HCT116 (cell line): ENCODE data around the gene COQ8B. TPM values are rescaled to one million over a fixed set of nuclear protein-coding genes. Genes with fewer than 3 reads are reported as not detected.

Experiments used
- ATAC-seq: fragments of 200-7000 bp; cut with Tn5 transposase; 2 replicates; pipeline ENCODE4 v1.9.1; 2020; ENCODE audit warnings: mild to moderate bottlenecking, moderate library complexity
- BruUV-seq: library from RNA; stranded (reverse); fragments of 400-500 nt; replicated peaks from 2 replicates; lab custom pipeline; 2021; lab: Mats Ljungman, UMichigan
- CTCF ChIA-PET: fragments of 300-600 bp; sonication (Branson Sonifier 250); formaldehyde crosslinking; loops from one replicate; lab custom pipeline; 2021; ENCODE audit warnings: antibody characterized with exemption; lab: Charles Lee
- POLR2A ChIA-PET: fragments of 300-600, 350-600 bp; sonication (Branson Sonifier 250); formaldehyde crosslinking; loops from one replicate; lab custom pipeline; 2021; ENCODE audit warnings: antibody characterized with exemption; lab: Charles Lee
- RAD21 ChIA-PET, 2 experiments: fragments of 300-600 bp; sonication (Branson Sonifier 250); formaldehyde crosslinking; loops; one replicate each; lab custom pipeline; 2023; ENCODE audit warnings: low total read pairs in 2 of 2; ENCODE audit not compliant: uncharacterized antibody in 2 of 2, unreplicated experiment in 2 of 2, low non-redundant PET in 1 of 2; lab: Charles Lee
- DNase-seq: peaks from one replicate; pipeline ENCODE4 v3.0.0-alpha.2; 2010; ENCODE audit warnings: low read depth, low spot score
- H2AFZ ChIP-seq: fragments of 200-600 bp; shearing (Covaris generic), sonication (generic); 2 replicates; pipeline ENCODE4 v1.6.1; 2017; ENCODE audit warnings: low read depth, mixed run types, mixed read lengths, antibody characterized with exemption, low read length; ENCODE audit not compliant: poor library complexity, severe bottlenecking
- H3K27ac ChIP-seq: 2 replicates; pipeline ENCODE4 v1.5.1; 2012; ENCODE audit warnings: low read depth, low read length
- H3K27me3 ChIP-seq: fragments of 200-600 bp; sonication (generic); 2 replicates; pipeline ENCODE4 v1.6.1; 2016; ENCODE audit warnings: mixed run types, low read length, mixed read lengths; ENCODE audit not compliant: insufficient read depth
- H3K36me3 ChIP-seq, 2 experiments: fragments of 200-500 bp in 1 of 2; fragments of 200-600 bp in 1 of 2; sonication (Bioruptor generic) in 1 of 2; sonication (generic) in 1 of 2; 2 replicates each; pipeline versions ENCODE4 v1.5.1 to v1.6.1; 2014 to 2016; ENCODE audit warnings: low read length in 2 of 2, inconsistent platforms in 1 of 2, mixed read lengths in 1 of 2, mixed run types in 1 of 2; ENCODE audit not compliant: insufficient read depth in 2 of 2, control insufficient read depth in 1 of 2
- H3K4me1 ChIP-seq, 2 experiments: fragments of 200-600 bp in 1 of 2; sonication (generic) in 1 of 2; 2 replicates each; pipeline versions ENCODE4 v1.5.1 to v1.6.1; 2012 to 2017; ENCODE audit warnings: low read length in 2 of 2, inconsistent platforms in 1 of 2, mild to moderate bottlenecking in 1 of 2, mixed read lengths in 1 of 2, mixed run types in 1 of 2, moderate library complexity in 1 of 2; ENCODE audit not compliant: insufficient read depth in 2 of 2, control insufficient read depth in 1 of 2
- H3K4me2 ChIP-seq: fragments of 200-600 bp; sonication (generic); 2 replicates; pipeline ENCODE4 v1.6.1; 2017; ENCODE audit warnings: mixed run types, low read length, mixed read lengths
- H3K4me3 ChIP-seq, 2 experiments: fragments of 200-600 bp in 1 of 2; sonication (generic) in 1 of 2; replicated peaks in 1 of 2; 2 replicates each; pipeline ENCODE4 v1.5.1; 2011 to 2016; ENCODE audit warnings: low read length in 2 of 2, control low read depth in 1 of 2, low read depth in 1 of 2, mild to moderate bottlenecking in 1 of 2, mixed read lengths in 1 of 2, mixed run types in 1 of 2
- H3K79me2 ChIP-seq: fragments of 200-600 bp; sonication (generic); 2 replicates; pipeline ENCODE4 v1.6.1; 2017; ENCODE audit warnings: mild to moderate bottlenecking, mixed run types, low read length, moderate library complexity, mixed read lengths; ENCODE audit not compliant: insufficient read depth
- H3K9ac ChIP-seq: fragments of 200-600 bp; sonication (generic); 2 replicates; pipeline ENCODE4 v1.6.1; 2016; ENCODE audit warnings: low read length, mixed read lengths
- H3K9me2 ChIP-seq: fragments of 200-600 bp; sonication (generic), shearing (Covaris generic); 2 replicates; pipeline ENCODE4 v1.6.1; 2017; ENCODE audit warnings: mixed run types, mild to moderate bottlenecking, moderate library complexity; ENCODE audit not compliant: insufficient read depth
- H3K9me3 ChIP-seq, 2 experiments: fragments of 200-500 bp in 1 of 2; fragments of 200-600 bp in 1 of 2; sonication (Bioruptor generic) in 1 of 2; sonication (generic) in 1 of 2; 2 replicates each; pipeline ENCODE4 v1.6.1; 2014 to 2017; ENCODE audit warnings: low read length in 2 of 2, mixed read lengths in 2 of 2, inconsistent platforms in 1 of 2, low read depth in 1 of 2, mild to moderate bottlenecking in 1 of 2, mixed run types in 1 of 2, moderate library complexity in 1 of 2; ENCODE audit not compliant: control insufficient read depth in 1 of 2, insufficient read depth in 1 of 2
- H4K20me1 ChIP-seq: fragments of 200-600 bp; sonication (generic), shearing (Covaris generic); 2 replicates; pipeline ENCODE4 v1.6.1; 2017; ENCODE audit warnings: mixed run types, mild to moderate bottlenecking, moderate library complexity; ENCODE audit not compliant: insufficient read depth
- ATF3 ChIP-seq: IDR thresholded peaks from 2 replicates; pipeline ENCODE4 v1.6.1; 2012
- CBX3 ChIP-seq: IDR thresholded peaks from 2 replicates; pipeline ENCODE4 v1.6.1; 2012; ENCODE audit warnings: low read depth
- CEBPB ChIP-seq: IDR thresholded peaks from 2 replicates; pipeline ENCODE4 v1.6.1; 2012; ENCODE audit warnings: low read depth
- CTCF ChIP-seq, 3 experiments: fragments of 200-600 bp in 1 of 3; sonication (generic) in 1 of 3; IDR thresholded peaks in 2 of 3; conservative IDR thresholded peaks in 1 of 3; 2 replicates each; pipeline ENCODE4 v1.5.1; 2012 to 2017; ENCODE audit warnings: low read depth in 2 of 3, low read length in 2 of 3, antibody characterized with exemption in 1 of 3, borderline replicate concordance in 1 of 3, control low read depth in 1 of 3, mild to moderate bottlenecking in 1 of 3, mixed read lengths in 1 of 3, mixed run types in 1 of 3, moderate library complexity in 1 of 3; ENCODE audit not compliant: insufficient read depth in 1 of 3
- EGR1 ChIP-seq: IDR thresholded peaks from 2 replicates; pipeline ENCODE4 v1.6.1; 2012; ENCODE audit warnings: low read depth
- ELF1 ChIP-seq: IDR thresholded peaks from 2 replicates; pipeline ENCODE4 v1.6.1; 2012; ENCODE audit warnings: low read depth, borderline replicate concordance
- JUND ChIP-seq: IDR thresholded peaks from 2 replicates; pipeline ENCODE4 v1.6.1; 2012
- POLR2A ChIP-seq: IDR thresholded peaks from 2 replicates; pipeline ENCODE4 v1.7.0; 2011; ENCODE audit warnings: borderline replicate concordance; ENCODE audit not compliant: insufficient read depth, insufficient read length; ENCODE audit errors: extremely low read depth
- SRF ChIP-seq: IDR thresholded peaks from 2 replicates; pipeline ENCODE4 v1.6.1; 2012; ENCODE audit warnings: low read depth
- YY1 ChIP-seq: IDR thresholded peaks from 2 replicates; pipeline ENCODE4 v1.6.1; 2011; ENCODE audit warnings: low read length, low read depth, moderate library complexity, mild to moderate bottlenecking; ENCODE audit not compliant: insufficient replicate concordance; ENCODE audit errors: extremely low read depth
- ZBTB33 ChIP-seq: IDR thresholded peaks from 2 replicates; pipeline ENCODE4 v1.6.1; 2011; ENCODE audit warnings: mild to moderate bottlenecking, low read length, moderate library complexity; ENCODE audit not compliant: insufficient replicate concordance; ENCODE audit errors: extremely low read depth
- ZFX ChIP-seq: fragments of 450-650 bp; IDR thresholded peaks from 2 replicates; pipeline ENCODE4 v1.6.1; 2017
- intact Hi-C: fragments of 100-400 bp; cut with micrococcal nuclease; formaldehyde crosslinking; loops from 2 replicates; pipeline ENCODE4 v1.10.0; 2022
- total RNA-seq: library from RNA; stranded (reverse); gene quantifications from one replicate; pipeline ENCODE4 v1.2.1, GENCODE V29; 2021; ENCODE audit not compliant: unreplicated experiment
- TF ChIP-seq, protein P1 (sequence below): IDR thresholded peaks from 2 replicates; pipeline ENCODE4 v1.6.1; 2012

The COQ8B gene
- total RNA-seq, 1 experiment from 2014 or later: 47.1 TPM

- ATAC-seq: no peak
- Histone ChIP-seq H3K4me1 (no peaks in the 10 kb centered on the region), H3K9me3 (no peaks in the 10 kb centered on the region), H3K4me2 (no peak overlapping the region), H3K9me2 (no peaks in the 10 kb centered on the region), H3K36me3 (peaks cover 18 to 24% of the 10 kb centered on the region in 2 experiments), H2AFZ (no peak overlapping the region), H3K27me3 (no peaks in the 10 kb centered on the region), H4K20me1 (no peaks in the 10 kb centered on the region), H3K27ac (no peak overlapping the region), H3K9ac (no peak overlapping the region), H3K4me3 (no peak overlapping the region), H3K79me2 (no peaks in the 10 kb centered on the region)
- ChIA-PET RAD21 (no interaction called here), CTCF (no interaction called here), POLR2A (no interaction called here)
- no peak for DNase-seq
- no TSS peak for BruUV-seq
- intact Hi-C loops: no loop called here
- TF ChIP-seq ZFX (no peak), JUND (no peak), ZBTB33 (no peak), EGR1 (no peak), POLR2A (no peak), YY1 (no peak), SRF (no peak), ATF3 (no peak), CBX3 (no peak), CTCF (IDR thresholded peaks at IDR 0.05 in 2 of 3, conservative IDR thresholded peaks at IDR 0.05 in 1 of 3; ENCODE audit: borderline replicate concordance in 1 of 3, insufficient read depth in 1 of 3, low read depth in 2 of 3, low read length in 2 of 3) (no peak), ELF1 (no peak), CEBPB (no peak)
- TF ChIP-seq, protein P1, sequence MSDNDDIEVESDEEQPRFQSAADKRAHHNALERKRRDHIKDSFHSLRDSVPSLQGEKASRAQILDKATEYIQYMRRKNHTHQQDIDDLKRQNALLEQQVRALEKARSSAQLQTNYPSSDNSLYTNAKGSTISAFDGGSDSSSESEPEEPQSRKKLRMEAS: no peak
Measured at GRCh38 chr19:40705362-40705651, 11.4 kb downstream of the COQ8B start.
